A549 (cell line): ENCODE results near the gene NEMF. TPM values are rescaled to one million over a fixed set of nuclear protein-coding genes. Genes with fewer than 3 reads are reported as not detected.

ENCODE experiments used
- ATAC-seq, 2 experiments: fragments of 200-7000 bp in 1 of 2; fragments of >200 bp in 1 of 2; cut with Nextera tagmentation in 1 of 2; cut with Tn5 transposase in 1 of 2; 3 replicates each; pipeline versions ENCODE4 v1.8.0 to v1.9.1; 2018 to 2020; ENCODE audit warnings: mild to moderate bottlenecking in 1 of 2, moderate library complexity in 1 of 2
- CTCF ChIA-PET: fragments of 300-600 bp; sonication (Branson Sonifier 250); formaldehyde crosslinking; extraction: SDS; loops from one replicate; lab custom pipeline; 2021; ENCODE audit warnings: antibody characterized with exemption, inconsistent platforms; lab: Yijun Ruan, JAX
- POLR2A ChIA-PET: fragments of 350-600 bp; formaldehyde crosslinking; extraction: SDS; loops from one replicate; lab custom pipeline; 2021; ENCODE audit warnings: antibody characterized with exemption, inconsistent platforms; lab: Yijun Ruan, JAX
- DNase-seq, 2 experiments: peaks; one replicate each; pipeline versions ENCODE4 v3.0.0 to v3.0.0-alpha.2; 2011 to 2016; ENCODE audit warnings: low read depth in 1 of 2, low spot score in 1 of 2
- FAIRE-seq: peaks from 2 replicates; lab custom pipeline; 2011; peaks lifted over from hg19 to GRCh38; lab: Jason Lieb, UNC
- H3K27ac ChIP-seq, 2 experiments: fragments of >200 bp; sonication (Bioruptor Twin); formaldehyde crosslinking; 3 replicates each; pipeline ENCODE4 v1.5.1; 2016 to 2017
- H3K4me1 ChIP-seq: fragments of >200 bp; sonication (Bioruptor Twin); formaldehyde crosslinking; 3 replicates; pipeline ENCODE4 v1.6.1; 2016
- H3K4me2 ChIP-seq: fragments of >200 bp; sonication (Bioruptor Twin); formaldehyde crosslinking; 3 replicates; pipeline ENCODE4 v1.6.1; 2016
- H3K4me3 ChIP-seq: fragments of >200 bp; sonication (Bioruptor Twin); formaldehyde crosslinking; 3 replicates; pipeline ENCODE4 v1.5.1; 2016
- H3K9me3 ChIP-seq: fragments of >200 bp; sonication (Bioruptor Twin); formaldehyde crosslinking; 3 replicates; pipeline ENCODE4 v1.6.1; 2016
- E2F6 ChIP-seq: IDR thresholded peaks from 2 replicates; pipeline ENCODE4 v1.6.1; 2012; ENCODE audit warnings: low read depth, borderline replicate concordance
- FOXS1 ChIP-seq: fragments of 250-450 bp; sonication (Bioruptor Pico); IDR thresholded peaks from 2 replicates; pipeline ENCODE4 v1.5.0; 2020; ENCODE audit warnings: mild to moderate bottlenecking, moderate library complexity
- HOXA7 ChIP-seq: fragments of 250-450 bp; sonication (Bioruptor Pico); IDR thresholded peaks from 2 replicates; pipeline ENCODE4 v1.5.0; 2020; ENCODE audit warnings: mild to moderate bottlenecking, moderate library complexity
- HOXB13 ChIP-seq: fragments of 250-450 bp; sonication (Bioruptor Pico); IDR thresholded peaks from 2 replicates; pipeline ENCODE4 v1.5.0; 2020; ENCODE audit warnings: low read depth, mild to moderate bottlenecking, moderate library complexity
- JUN ChIP-seq, 2 experiments: fragments of >200 bp; sonication (Bioruptor Twin); formaldehyde crosslinking; IDR thresholded peaks; 2 replicates in 1 of 2; 3 replicates in 1 of 2; pipeline ENCODE4 v1.6.1; 2016 to 2017
- MAX ChIP-seq: IDR thresholded peaks from 2 replicates; pipeline ENCODE4 v1.6.1; 2012
- MAZ ChIP-seq: fragments of 150-350 bp; IDR thresholded peaks from 2 replicates; pipeline ENCODE4 v1.6.1; 2014; ENCODE audit warnings: antibody characterized with exemption, low read depth, low read length, borderline replicate concordance
- PHF8 ChIP-seq: fragments of 200-600 bp; sonication (generic); IDR thresholded peaks from 2 replicates; pipeline ENCODE4 v1.6.1; 2016; ENCODE audit warnings: low read depth, mild to moderate bottlenecking, antibody characterized with exemption, moderate library complexity, borderline replicate concordance
- POLR2A ChIP-seq: IDR thresholded peaks from 2 replicates; pipeline ENCODE4 v1.6.1; 2012; ENCODE audit warnings: mild to moderate bottlenecking, low read length
- RAD21 ChIP-seq, 2 experiments: fragments of >200 bp in 1 of 2; sonication (Bioruptor Twin) in 1 of 2; formaldehyde crosslinking in 1 of 2; IDR thresholded peaks in 1 of 2; conservative IDR thresholded peaks in 1 of 2; 2 replicates in 1 of 2; 3 replicates in 1 of 2; pipeline ENCODE4 v1.6.1; 2012 to 2018; ENCODE audit warnings: inconsistent platforms in 1 of 2
- ZNF302 ChIP-seq: fragments of 250-450 bp; sonication (Bioruptor Pico); IDR thresholded peaks from 2 replicates; pipeline ENCODE4 v1.9.0; 2021; ENCODE audit warnings: inconsistent platforms, mild to moderate bottlenecking, moderate library complexity
- WGBS: methylation state at CpG from one replicate; pipeline ENCODE4 v1.1.6; 2017; ENCODE audit errors: missing lambda C conversion rate; 5-methylcytosine and 5-hydroxymethylcytosine counted together
- polyA plus RNA-seq, 4 experiments: library from polyadenylated mRNA; depleted of rRNA in 3 of 4; stranded (reverse); fragments of >200 nt; fragmentation: RNase III in 1 of 4; extraction: RNeasy Plus Mini Kit Qiagen cat#74134 plus additional on column Dnase treatment in 1 of 4; gene quantifications; 2 replicates in 3 of 4; 3 replicates in 1 of 4; pipeline ENCODE4 v1.2.3, GENCODE V29; 2011 to 2017
- TF ChIP-seq, protein P1 (sequence below): fragments of >200 bp; sonication (Bioruptor Twin); formaldehyde crosslinking; IDR thresholded peaks from 3 replicates; pipeline ENCODE4 v1.5.1; 2016
- TF ChIP-seq, protein P2 (sequence below): fragments of 250-450 bp; sonication (Bioruptor Pico); IDR thresholded peaks from 2 replicates; pipeline ENCODE4 v1.5.0; 2021; ENCODE audit warnings: mild to moderate bottlenecking, moderate library complexity, borderline replicate concordance
- TF ChIP-seq, protein P3 (sequence below): fragments of 450-650 bp; IDR thresholded peaks from 2 replicates; pipeline ENCODE4 v1.6.1; 2014; ENCODE audit warnings: antibody characterized with exemption

NEMF gene
- polyA plus RNA-seq, 2 of the 4 experiments (the other 2 are of a cell fraction): 58.3 to 59.6 TPM

DNA sequence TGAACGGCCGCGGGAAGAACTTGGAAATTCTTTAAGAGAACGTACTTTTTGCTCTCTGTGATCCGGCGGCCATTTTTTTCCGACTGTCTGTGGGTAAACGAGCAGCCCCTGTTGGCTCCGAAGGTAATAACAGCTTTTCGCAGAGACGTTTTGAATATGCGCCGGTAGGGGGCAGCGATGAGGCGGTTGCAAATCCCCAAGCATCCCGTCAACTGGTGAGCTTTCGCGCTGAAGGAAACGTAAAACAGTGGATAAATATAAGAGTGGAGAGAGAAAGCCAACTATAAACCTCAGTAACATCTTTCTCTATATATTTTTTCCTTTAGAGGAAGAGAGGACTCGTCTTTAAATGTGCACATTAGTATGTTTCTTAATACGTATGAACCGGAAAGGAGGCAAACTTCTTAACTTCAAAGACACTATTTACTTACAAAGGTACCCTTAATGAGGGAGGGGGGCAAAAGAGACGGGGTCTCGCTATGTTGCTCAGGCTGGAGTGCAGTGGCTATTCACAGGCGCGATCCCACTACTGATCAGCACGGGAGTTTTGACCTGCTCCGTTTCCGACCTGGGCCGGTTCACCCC is 9.6 kb upstream of the NEMF start:
- H3K4me1 ChIP-seq: peaks cover 20% of the 10 kb centered on the region
- WGBS: under 1% methylated on average over 26 of the region's 30 CpGs
- FAIRE-seq: no peak
- TF ChIP-seq, protein P1, sequence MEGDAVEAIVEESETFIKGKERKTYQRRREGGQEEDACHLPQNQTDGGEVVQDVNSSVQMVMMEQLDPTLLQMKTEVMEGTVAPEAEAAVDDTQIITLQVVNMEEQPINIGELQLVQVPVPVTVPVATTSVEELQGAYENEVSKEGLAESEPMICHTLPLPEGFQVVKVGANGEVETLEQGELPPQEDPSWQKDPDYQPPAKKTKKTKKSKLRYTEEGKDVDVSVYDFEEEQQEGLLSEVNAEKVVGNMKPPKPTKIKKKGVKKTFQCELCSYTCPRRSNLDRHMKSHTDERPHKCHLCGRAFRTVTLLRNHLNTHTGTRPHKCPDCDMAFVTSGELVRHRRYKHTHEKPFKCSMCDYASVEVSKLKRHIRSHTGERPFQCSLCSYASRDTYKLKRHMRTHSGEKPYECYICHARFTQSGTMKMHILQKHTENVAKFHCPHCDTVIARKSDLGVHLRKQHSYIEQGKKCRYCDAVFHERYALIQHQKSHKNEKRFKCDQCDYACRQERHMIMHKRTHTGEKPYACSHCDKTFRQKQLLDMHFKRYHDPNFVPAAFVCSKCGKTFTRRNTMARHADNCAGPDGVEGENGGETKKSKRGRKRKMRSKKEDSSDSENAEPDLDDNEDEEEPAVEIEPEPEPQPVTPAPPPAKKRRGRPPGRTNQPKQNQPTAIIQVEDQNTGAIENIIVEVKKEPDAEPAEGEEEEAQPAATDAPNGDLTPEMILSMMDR: peak; percentile 100
- no peak for TF ChIP-seq HOXB13 (CRISPR knock-in tag)
- no peak; the same call in 1 of the 2 replicates for TF ChIP-seq HOXA7
- TF ChIP-seq, protein P2, sequence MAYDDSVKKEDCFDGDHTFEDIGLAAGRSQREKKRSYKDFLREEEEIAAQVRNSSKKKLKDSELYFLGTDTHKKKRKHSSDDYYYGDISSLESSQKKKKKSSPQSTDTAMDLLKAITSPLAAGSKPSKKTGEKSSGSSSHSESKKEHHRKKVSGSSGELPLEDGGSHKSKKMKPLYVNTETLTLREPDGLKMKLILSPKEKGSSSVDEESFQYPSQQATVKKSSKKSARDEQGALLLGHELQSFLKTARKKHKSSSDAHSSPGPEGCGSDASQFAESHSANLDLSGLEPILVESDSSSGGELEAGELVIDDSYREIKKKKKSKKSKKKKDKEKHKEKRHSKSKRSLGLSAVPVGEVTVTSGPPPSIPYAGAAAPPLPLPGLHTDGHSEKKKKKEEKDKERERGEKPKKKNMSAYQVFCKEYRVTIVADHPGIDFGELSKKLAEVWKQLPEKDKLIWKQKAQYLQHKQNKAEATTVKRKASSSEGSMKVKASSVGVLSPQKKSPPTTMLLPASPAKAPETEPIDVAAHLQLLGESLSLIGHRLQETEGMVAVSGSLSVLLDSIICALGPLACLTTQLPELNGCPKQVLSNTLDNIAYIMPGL (CRISPR knock-in tag): peak; percentile 70; the same call in 1 of the 2 replicates
- peak; percentile 51 to 53 for TF ChIP-seq RAD21 (conservative IDR thresholded peaks at IDR 0.05 in 1 of 2, IDR thresholded peaks at IDR 0.05 in 1 of 2)
- TF ChIP-seq ZNF302: no peak
- TF ChIP-seq MAX: peak; percentile 53
- 0 out of 2 replicates have a peak, but pooled peaks have one; percentile 50 for TF ChIP-seq FOXS1 (CRISPR knock-in tag)
- TF ChIP-seq MAZ: peak; percentile 23; the same call in 1 of the 2 replicates
- TF ChIP-seq JUN (IDR thresholded peaks at IDR 0.05): peak in 1 of 2 experiments; percentile 41; a peak in 2 of 5 replicates
- ChIA-PET POLR2A (interaction anchor here (0.5 to 3.3 kb wide), 25 partner anchors 10 to 450 kb away, joined by 3 to 38 read pairs (median 4); partner anchors contain the start of genes ARF6, DMAC2L, KLHDC2 and MGAT2), CTCF (interaction anchor here (0.6 to 12.6 kb wide), 55 partner anchors 11 to 441 kb away, joined by 3 to 259 read pairs (median 6); partner anchors contain the start of genes NEMF and VCPKMT)
- H3K9me3 ChIP-seq: no peaks in the 10 kb centered on the region
- peak; percentile 56 to 93 for DNase-seq
- H3K27ac ChIP-seq: peak overlapping the region; percentile 88 to 96
- ATAC-seq: peak; percentile 50 to 71
- H3K4me3 ChIP-seq: peak overlapping the region; percentile 59
- H3K4me2 ChIP-seq: peak overlapping the region; percentile 73

GRCh38 chr14:49861699-49862088 is 9.1 kb upstream of the NEMF start:
- DNase-seq (peak; percentile 52 to 84), FAIRE-seq (no peak), ATAC-seq (peak; percentile 55 to 56)
- CTCF ChIA-PET: interaction anchor here (0.6 to 12.6 kb wide), 53 partner anchors 10 to 441 kb away, joined by 3 to 259 read pairs (median 6); partner anchors contain the start of genes ARF6, NEMF and VCPKMT
- H3K4me3 ChIP-seq: peak overlapping the region; percentile 59
- POLR2A ChIA-PET: interaction anchor here (0.6 to 3.3 kb wide), 11 partner anchors 9 to 451 kb away, joined by 3 to 38 read pairs (median 7); partner anchors contain the start of genes ARF6, DMAC2L, MGAT2 and NEMF
- H3K27ac ChIP-seq: peak overlapping the region; percentile 88 to 96
- peak overlapping the region; percentile 73 for H3K4me2 ChIP-seq
- H3K9me3 ChIP-seq: no peaks in the 10 kb centered on the region
- no peak for TF ChIP-seq E2F6
- TF ChIP-seq, protein P3, sequence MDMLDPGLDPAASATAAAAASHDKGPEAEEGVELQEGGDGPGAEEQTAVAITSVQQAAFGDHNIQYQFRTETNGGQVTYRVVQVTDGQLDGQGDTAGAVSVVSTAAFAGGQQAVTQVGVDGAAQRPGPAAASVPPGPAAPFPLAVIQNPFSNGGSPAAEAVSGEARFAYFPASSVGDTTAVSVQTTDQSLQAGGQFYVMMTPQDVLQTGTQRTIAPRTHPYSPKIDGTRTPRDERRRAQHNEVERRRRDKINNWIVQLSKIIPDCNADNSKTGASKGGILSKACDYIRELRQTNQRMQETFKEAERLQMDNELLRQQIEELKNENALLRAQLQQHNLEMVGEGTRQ: no peak
- peak; percentile 25; the same call in 1 of the 2 replicates for TF ChIP-seq POLR2A
- peak; percentile 33; the same call in 1 of the 2 replicates for TF ChIP-seq PHF8
- WGBS: 0% methylated on average over 12 of the region's 12 CpGs
- H3K4me1 ChIP-seq: peaks cover 20% of the 10 kb centered on the region
